HepG2 (cell line): Measurements from ENCODE around the gene SH3D19. TPM values are rescaled to one million over a fixed set of nuclear protein-coding genes. Genes with fewer than 3 reads are reported as not detected.

Experiments
- KLF12 ChIP-seq: sonication (generic); formaldehyde crosslinking; IDR thresholded peaks from 2 replicates; pipeline ENCODE4 v1.4.0; 2020; ENCODE audit warnings: missing genetic modification reagents, borderline replicate concordance
- PHF8 ChIP-seq: sonication (generic); formaldehyde crosslinking; IDR thresholded peaks from 2 replicates; pipeline ENCODE4 v1.5.0; 2020; ENCODE audit warnings: missing genetic modification reagents
- RFXANK ChIP-seq: IDR thresholded peaks from 2 replicates; pipeline ENCODE4 v1.6.1; 2016
- ZNF816 ChIP-seq: sonication (generic); formaldehyde crosslinking; IDR thresholded peaks from 2 replicates; pipeline ENCODE4 v1.8.0; 2022; ENCODE audit warnings: missing genetic modification reagents, mild to moderate bottlenecking, borderline replicate concordance
- polyA plus RNA-seq, 8 experiments: library from polyadenylated mRNA; depleted of rRNA in 3 of 8; stranded (reverse) in 7 of 8; unstranded in 1 of 8; fragments of >200 nt; fragmentation: Illumina TruSeq in 4 of 8; extraction: Trizol in 4 of 8; gene quantifications; 2 replicates each; pipeline versions ENCODE4 v1.2.1 to v1.2.3, GENCODE V29; 2011 to 2016; ENCODE audit warnings: low read depth in 4 of 8, missing spikeins in 1 of 8, mixed read lengths in 1 of 8; ENCODE audit not compliant: insufficient read depth in 1 of 8
- total RNA-seq, 5 experiments: library from RNA; depleted of rRNA; stranded (reverse); fragments of >200 nt; fragmentation: Illumina TruSeq; extraction: Trizol; gene quantifications; 2 replicates each; pipeline ENCODE4 v1.2.3, GENCODE V29; 2016; ENCODE audit warnings: low read depth in 1 of 5
- TF ChIP-seq, protein P1 (sequence below): sonication (generic); formaldehyde crosslinking; IDR thresholded peaks from 2 replicates; pipeline ENCODE4 v1.5.0; 2020; ENCODE audit warnings: mild to moderate bottlenecking, missing genetic modification reagents, borderline replicate concordance
- TF ChIP-seq, protein P2 (sequence below): sonication (generic); formaldehyde crosslinking; IDR thresholded peaks from 2 replicates; pipeline ENCODE4; 2020; ENCODE audit warnings: missing genetic modification reagents, mild to moderate bottlenecking, borderline replicate concordance
- TF ChIP-seq, protein P3 (sequence below): sonication (generic); formaldehyde crosslinking; IDR thresholded peaks from 2 replicates; pipeline ENCODE4 v1.5.0; 2020; ENCODE audit warnings: missing genetic modification reagents

The SH3D19 gene
- total and polyA plus RNA-seq, 2 of the 13 experiments (the other 11 are each of a cell fraction or from before 2014, with no cell fraction given), result 31.2 to 38.0 TPM

DNA sequence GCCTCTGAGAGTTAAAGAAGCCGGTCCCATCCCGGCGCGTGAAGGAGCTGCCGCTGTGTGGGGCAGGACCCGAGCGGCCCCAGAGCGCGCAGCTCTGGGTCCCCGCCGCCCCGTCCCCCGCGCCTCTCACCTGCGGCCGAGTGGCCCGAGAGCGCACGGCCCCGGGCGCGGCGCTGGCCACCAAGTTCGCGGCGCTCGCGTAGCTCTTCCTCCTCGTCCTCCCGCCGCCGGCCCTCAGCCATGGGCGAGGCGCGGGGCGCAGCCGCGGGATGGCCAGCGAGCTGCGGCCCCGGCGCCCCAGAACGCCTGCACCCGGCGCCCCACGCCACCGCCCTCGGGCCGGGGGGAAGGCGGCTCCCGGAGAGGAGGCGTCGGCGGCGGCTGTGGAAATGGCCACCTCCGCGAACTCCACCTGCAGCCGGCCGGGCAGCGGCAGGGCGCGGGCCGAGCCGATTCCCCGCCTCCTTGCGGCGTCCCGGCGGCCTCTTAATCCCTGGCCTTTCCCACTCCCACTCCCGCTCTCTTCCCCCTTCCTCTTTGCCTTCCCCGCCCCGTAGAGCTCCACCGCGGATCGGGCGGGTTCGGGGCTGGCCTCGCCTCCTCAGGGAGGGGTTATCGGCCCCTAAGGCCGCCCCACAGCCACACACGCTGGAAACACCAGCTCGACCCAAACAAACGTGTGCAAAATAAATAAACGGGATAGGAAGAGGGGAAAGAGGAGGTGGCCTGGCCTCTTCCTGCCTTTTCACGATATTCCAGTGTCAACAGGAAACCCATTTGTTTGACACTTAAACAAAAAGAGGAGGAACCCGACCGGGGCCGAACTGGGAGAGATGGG lies at the start of gene SH3D19 (continued):
- TF ChIP-seq, protein P1, sequence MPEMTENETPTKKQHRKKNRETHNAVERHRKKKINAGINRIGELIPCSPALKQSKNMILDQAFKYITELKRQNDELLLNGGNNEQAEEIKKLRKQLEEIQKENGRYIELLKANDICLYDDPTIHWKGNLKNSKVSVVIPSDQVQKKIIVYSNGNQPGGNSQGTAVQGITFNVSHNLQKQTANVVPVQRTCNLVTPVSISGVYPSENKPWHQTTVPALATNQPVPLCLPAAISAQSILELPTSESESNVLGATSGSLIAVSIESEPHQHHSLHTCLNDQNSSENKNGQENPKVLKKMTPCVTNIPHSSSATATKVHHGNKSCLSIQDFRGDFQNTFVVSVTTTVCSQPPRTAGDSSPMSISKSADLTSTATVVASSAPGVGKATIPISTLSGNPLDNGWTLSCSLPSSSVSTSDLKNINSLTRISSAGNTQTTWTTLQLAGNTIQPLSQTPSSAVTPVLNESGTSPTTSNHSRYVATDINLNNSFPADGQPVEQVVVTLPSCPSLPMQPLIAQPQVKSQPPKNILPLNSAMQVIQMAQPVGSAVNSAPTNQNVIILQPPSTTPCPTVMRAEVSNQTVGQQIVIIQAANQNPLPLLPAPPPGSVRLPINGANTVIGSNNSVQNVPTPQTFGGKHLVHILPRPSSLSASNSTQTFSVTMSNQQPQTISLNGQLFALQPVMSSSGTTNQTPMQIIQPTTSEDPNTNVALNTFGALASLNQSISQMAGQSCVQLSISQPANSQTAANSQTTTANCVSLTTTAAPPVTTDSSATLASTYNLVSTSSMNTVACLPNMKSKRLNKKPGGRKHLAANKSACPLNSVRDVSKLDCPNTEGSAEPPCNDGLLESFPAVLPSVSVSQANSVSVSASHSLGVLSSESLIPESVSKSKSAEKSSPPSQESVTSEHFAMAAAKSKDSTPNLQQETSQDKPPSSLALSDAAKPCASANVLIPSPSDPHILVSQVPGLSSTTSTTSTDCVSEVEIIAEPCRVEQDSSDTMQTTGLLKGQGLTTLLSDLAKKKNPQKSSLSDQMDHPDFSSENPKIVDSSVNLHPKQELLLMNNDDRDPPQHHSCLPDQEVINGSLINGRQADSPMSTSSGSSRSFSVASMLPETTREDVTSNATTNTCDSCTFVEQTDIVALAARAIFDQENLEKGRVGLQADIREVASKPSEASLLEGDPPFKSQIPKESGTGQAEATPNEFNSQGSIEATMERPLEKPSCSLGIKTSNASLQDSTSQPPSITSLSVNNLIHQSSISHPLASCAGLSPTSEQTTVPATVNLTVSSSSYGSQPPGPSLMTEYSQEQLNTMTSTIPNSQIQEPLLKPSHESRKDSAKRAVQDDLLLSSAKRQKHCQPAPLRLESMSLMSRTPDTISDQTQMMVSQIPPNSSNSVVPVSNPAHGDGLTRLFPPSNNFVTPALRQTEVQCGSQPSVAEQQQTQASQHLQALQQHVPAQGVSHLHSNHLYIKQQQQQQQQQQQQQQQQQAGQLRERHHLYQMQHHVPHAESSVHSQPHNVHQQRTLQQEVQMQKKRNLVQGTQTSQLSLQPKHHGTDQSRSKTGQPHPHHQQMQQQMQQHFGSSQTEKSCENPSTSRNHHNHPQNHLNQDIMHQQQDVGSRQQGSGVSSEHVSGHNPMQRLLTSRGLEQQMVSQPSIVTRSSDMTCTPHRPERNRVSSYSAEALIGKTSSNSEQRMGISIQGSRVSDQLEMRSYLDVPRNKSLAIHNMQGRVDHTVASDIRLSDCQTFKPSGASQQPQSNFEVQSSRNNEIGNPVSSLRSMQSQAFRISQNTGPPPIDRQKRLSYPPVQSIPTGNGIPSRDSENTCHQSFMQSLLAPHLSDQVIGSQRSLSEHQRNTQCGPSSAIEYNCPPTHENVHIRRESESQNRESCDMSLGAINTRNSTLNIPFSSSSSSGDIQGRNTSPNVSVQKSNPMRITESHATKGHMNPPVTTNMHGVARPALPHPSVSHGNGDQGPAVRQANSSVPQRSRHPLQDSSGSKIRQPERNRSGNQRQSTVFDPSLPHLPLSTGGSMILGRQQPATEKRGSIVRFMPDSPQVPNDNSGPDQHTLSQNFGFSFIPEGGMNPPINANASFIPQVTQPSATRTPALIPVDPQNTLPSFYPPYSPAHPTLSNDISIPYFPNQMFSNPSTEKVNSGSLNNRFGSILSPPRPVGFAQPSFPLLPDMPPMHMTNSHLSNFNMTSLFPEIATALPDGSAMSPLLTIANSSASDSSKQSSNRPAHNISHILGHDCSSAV (CRISPR knock-in tag), result no peak
- TF ChIP-seq, protein P2, sequence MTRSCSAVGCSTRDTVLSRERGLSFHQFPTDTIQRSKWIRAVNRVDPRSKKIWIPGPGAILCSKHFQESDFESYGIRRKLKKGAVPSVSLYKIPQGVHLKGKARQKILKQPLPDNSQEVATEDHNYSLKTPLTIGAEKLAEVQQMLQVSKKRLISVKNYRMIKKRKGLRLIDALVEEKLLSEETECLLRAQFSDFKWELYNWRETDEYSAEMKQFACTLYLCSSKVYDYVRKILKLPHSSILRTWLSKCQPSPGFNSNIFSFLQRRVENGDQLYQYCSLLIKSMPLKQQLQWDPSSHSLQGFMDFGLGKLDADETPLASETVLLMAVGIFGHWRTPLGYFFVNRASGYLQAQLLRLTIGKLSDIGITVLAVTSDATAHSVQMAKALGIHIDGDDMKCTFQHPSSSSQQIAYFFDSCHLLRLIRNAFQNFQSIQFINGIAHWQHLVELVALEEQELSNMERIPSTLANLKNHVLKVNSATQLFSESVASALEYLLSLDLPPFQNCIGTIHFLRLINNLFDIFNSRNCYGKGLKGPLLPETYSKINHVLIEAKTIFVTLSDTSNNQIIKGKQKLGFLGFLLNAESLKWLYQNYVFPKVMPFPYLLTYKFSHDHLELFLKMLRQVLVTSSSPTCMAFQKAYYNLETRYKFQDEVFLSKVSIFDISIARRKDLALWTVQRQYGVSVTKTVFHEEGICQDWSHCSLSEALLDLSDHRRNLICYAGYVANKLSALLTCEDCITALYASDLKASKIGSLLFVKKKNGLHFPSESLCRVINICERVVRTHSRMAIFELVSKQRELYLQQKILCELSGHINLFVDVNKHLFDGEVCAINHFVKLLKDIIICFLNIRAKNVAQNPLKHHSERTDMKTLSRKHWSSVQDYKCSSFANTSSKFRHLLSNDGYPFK, result no peak; the same call in 1 of the 2 replicates
- TF ChIP-seq ZNF816 (CRISPR knock-in tag) (peak; percentile 95; the same call in 1 of the 2 replicates), KLF12 (CRISPR knock-in tag) (peak; percentile 36; the same call in 1 of the 2 replicates), RFXANK (no peak; the same call in 1 of the 2 replicates), PHF8 (CRISPR knock-in tag) (peak; percentile 55)
- TF ChIP-seq, protein P3, sequence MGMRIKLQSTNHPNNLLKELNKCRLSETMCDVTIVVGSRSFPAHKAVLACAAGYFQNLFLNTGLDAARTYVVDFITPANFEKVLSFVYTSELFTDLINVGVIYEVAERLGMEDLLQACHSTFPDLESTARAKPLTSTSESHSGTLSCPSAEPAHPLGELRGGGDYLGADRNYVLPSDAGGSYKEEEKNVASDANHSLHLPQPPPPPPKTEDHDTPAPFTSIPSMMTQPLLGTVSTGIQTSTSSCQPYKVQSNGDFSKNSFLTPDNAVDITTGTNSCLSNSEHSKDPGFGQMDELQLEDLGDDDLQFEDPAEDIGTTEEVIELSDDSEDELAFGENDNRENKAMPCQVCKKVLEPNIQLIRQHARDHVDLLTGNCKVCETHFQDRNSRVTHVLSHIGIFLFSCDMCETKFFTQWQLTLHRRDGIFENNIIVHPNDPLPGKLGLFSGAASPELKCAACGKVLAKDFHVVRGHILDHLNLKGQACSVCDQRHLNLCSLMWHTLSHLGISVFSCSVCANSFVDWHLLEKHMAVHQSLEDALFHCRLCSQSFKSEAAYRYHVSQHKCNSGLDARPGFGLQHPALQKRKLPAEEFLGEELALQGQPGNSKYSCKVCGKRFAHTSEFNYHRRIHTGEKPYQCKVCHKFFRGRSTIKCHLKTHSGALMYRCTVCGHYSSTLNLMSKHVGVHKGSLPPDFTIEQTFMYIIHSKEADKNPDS (CRISPR knock-in tag), result no peak
